Measurements from ENCODE around the gene NUP85.

DNA sequence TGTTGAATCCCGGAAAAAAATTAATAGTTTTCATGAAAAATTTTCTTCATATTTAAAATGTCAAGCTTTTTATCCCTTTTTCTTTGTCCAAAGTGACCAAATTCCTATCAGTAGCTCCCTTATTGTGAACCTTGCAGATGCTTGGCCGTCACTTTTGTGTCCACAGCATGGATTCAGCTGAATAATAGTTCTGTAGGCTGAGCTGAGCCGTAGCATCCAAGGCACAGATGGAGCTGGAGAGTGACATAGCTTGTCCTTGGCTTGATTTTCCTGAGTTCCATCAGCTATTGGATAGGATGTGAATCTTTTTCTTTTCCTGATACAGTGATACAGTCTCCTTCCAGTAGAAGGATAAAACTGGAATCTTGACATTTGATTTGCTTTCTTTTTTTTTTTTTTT lies 3.6 kb downstream of the NUP85 start:
- TF ChIP-seq TCF12 (IDR thresholded peaks at IDR 0.05) = no peak
- TF ChIP-seq, protein P1, sequence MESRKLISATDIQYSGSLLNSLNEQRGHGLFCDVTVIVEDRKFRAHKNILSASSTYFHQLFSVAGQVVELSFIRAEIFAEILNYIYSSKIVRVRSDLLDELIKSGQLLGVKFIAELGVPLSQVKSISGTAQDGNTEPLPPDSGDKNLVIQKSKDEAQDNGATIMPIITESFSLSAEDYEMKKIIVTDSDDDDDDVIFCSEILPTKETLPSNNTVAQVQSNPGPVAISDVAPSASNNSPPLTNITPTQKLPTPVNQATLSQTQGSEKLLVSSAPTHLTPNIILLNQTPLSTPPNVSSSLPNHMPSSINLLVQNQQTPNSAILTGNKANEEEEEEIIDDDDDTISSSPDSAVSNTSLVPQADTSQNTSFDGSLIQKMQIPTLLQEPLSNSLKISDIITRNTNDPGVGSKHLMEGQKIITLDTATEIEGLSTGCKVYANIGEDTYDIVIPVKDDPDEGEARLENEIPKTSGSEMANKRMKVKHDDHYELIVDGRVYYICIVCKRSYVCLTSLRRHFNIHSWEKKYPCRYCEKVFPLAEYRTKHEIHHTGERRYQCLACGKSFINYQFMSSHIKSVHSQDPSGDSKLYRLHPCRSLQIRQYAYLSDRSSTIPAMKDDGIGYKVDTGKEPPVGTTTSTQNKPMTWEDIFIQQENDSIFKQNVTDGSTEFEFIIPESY (IDR thresholded peaks at IDR 0.05; ENCODE audit: borderline replicate concordance, low read depth) = no peak

All from SK-N-SH (cell line).